Neural cell (in vitro differentiated cells): ENCODE data around the gene RSPH9.

ENCODE experiments used
- CTCF ChIP-seq: fragments of 450-650 bp; IDR thresholded peaks from 2 replicates; pipeline ENCODE4 v1.5.1; 2014; ENCODE audit warnings: antibody characterized with exemption, mild to moderate bottlenecking, moderate library complexity; ENCODE audit not compliant: poor library complexity, severe bottlenecking
- EP300 ChIP-seq: fragments of 450-650 bp; conservative IDR thresholded peaks from 2 replicates; pipeline ENCODE4 v1.6.1; 2014; ENCODE audit warnings: antibody characterized with exemption, mild to moderate bottlenecking, moderate library complexity; ENCODE audit not compliant: poor library complexity, severe bottlenecking
- EZH2 ChIP-seq: fragments of 200-600, 300-800 bp; shearing (Covaris generic), sonication (generic); IDR thresholded peaks from 2 replicates; pipeline ENCODE4 v1.6.1; 2014; ENCODE audit warnings: antibody characterized with exemption, low read length, borderline replicate concordance, mild to moderate bottlenecking; ENCODE audit not compliant: insufficient read depth, poor library complexity, severe bottlenecking
- MXI1 ChIP-seq: fragments of 450-650 bp; conservative IDR thresholded peaks from 2 replicates; pipeline ENCODE4 v1.6.1; 2014; ENCODE audit warnings: antibody characterized with exemption, mild to moderate bottlenecking; ENCODE audit not compliant: poor library complexity, severe bottlenecking
- POLR2AphosphoS5 ChIP-seq: IDR thresholded peaks from 2 replicates; pipeline ENCODE4 v1.6.1; 2012
- REST ChIP-seq: IDR thresholded peaks from 2 replicates; pipeline ENCODE4 v1.6.1; 2012; ENCODE audit warnings: borderline replicate concordance
- SMC3 ChIP-seq: fragments of 450-650 bp; conservative IDR thresholded peaks from 2 replicates; pipeline ENCODE4 v1.6.1; 2014; ENCODE audit warnings: antibody characterized with exemption, mild to moderate bottlenecking, moderate library complexity; ENCODE audit not compliant: poor library complexity
- TAF1 ChIP-seq: IDR thresholded peaks from 2 replicates; pipeline ENCODE4 v1.6.1; 2012; ENCODE audit warnings: low read depth

GRCh38 chr6:43636308-43636659 lies 8.6 kb upstream of the RSPH9 start:
- TF ChIP-seq CTCF (no peak), TAF1 (no peak), EP300 (no peak), EZH2 (no peak), SMC3 (no peak), MXI1 (no peak), POLR2AphosphoS5 (no peak), REST (no peak)
